ENCODE measurements around the gene SIAH1. TPM values are rescaled to one million over a fixed set of nuclear protein-coding genes. Genes with fewer than 3 reads are reported as not detected.
A peak's percentile ranks its signal among the peaks of the same experiment; 100 is the strongest.

Gene SIAH1
- total and polyA plus RNA-seq, 9 of the 15 experiments (the other 6 are each of a cell fraction or from before 2014, with no cell fraction given) = 4.1 to 14.3 (median 12.5) TPM

DNA sequence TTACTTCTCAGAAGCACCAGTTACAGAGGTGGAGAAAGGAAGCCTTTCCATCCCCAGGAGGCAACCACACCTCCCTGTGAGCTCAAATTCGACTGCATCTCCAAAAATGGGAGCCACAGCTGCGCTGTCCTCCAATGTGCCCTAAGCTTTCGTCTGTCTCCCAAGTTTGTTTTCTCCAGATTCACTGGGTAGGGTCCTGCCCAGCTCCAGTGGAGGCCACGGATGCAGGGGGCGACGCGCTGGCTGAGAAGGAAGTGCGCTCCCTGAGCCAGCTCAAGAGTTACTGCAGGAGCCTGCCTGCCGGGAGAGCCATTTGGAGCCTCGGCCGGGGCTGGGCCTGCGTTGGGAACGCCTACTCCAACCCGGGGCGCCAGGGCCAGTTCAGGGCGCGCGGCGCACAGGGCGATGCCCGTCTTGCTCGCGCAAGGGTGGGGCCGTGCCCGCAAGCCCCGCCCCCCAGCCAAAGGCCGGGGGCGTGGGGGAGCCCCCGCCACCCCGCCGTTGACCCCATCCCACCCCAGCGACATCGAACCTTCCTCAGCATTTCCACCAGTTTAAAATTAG is 19.5 kb downstream of the SIAH1 start (continued):
- TF ChIP-seq, protein P1, sequence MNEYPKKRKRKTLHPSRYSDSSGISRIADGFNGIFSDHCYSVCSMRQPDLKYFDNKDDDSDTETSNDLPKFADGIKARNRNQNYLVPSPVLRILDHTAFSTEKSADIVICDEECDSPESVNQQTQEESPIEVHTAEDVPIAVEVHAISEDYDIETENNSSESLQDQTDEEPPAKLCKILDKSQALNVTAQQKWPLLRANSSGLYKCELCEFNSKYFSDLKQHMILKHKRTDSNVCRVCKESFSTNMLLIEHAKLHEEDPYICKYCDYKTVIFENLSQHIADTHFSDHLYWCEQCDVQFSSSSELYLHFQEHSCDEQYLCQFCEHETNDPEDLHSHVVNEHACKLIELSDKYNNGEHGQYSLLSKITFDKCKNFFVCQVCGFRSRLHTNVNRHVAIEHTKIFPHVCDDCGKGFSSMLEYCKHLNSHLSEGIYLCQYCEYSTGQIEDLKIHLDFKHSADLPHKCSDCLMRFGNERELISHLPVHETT (CRISPR knock-in tag; conservative IDR thresholded peaks at IDR 0.05 in 1 of 2, IDR thresholded peaks at IDR 0.05 in 1 of 2) = no peak
- TF ChIP-seq ZNF780A (CRISPR knock-in tag; IDR thresholded peaks at IDR 0.05) (no peak), HLTF (IDR thresholded peaks at IDR 0.05) (no peak), ZNF707 (CRISPR knock-in tag; conservative IDR thresholded peaks at IDR 0.05) (no peak), ZNF778 (CRISPR knock-in tag; IDR thresholded peaks at IDR 0.05) (no peak), RAD21 (CRISPR knock-in tag; conservative IDR thresholded peaks at IDR 0.05 in 1 of 2, IDR thresholded peaks at IDR 0.05 in 1 of 2) (no peak), U2AF1 (optimal IDR thresholded peaks at IDR 0.05; ENCODE audit: low read depth, low read length) (no peak), POLR2G (IDR thresholded peaks at IDR 0.05; ENCODE audit: low read depth, low read length) (peak; percentile 98), RBM14 (IDR thresholded peaks at IDR 0.05; ENCODE audit: borderline replicate concordance, insufficient read depth, low read depth, low read length) (no peak), TEAD2 (tag; IDR thresholded peaks at IDR 0.05) (no peak), ATF7 (IDR thresholded peaks at IDR 0.05) (no peak), CBX8 (IDR thresholded peaks at IDR 0.05; ENCODE audit: borderline replicate concordance, extremely low read depth, low read depth, low read length, poor library complexity, severe bottlenecking) (no peak), ZNF395 (CRISPR knock-in tag; IDR thresholded peaks at IDR 0.05) (no peak), TCF7L2 (IDR thresholded peaks at IDR 0.05; ENCODE audit: low read depth, low read length) (no peak), ZNF644 (tag; IDR thresholded peaks at IDR 0.05; ENCODE audit: low read depth) (no peak), FOXA1 (IDR thresholded peaks at IDR 0.05; ENCODE audit: borderline replicate concordance) (no peak), SREBF1 (IDR thresholded peaks at IDR 0.05; ENCODE audit: borderline replicate concordance, low read depth, low read length) (no peak), TAF1 (IDR thresholded peaks at IDR 0.05; ENCODE audit: control insufficient read depth, extremely low read depth, insufficient read depth, low read length, severe bottlenecking) (peak; percentile 58), ZNF175 (CRISPR knock-in tag; IDR thresholded peaks at IDR 0.05; ENCODE audit: low read depth) (no peak)
- TF ChIP-seq, protein P2, sequence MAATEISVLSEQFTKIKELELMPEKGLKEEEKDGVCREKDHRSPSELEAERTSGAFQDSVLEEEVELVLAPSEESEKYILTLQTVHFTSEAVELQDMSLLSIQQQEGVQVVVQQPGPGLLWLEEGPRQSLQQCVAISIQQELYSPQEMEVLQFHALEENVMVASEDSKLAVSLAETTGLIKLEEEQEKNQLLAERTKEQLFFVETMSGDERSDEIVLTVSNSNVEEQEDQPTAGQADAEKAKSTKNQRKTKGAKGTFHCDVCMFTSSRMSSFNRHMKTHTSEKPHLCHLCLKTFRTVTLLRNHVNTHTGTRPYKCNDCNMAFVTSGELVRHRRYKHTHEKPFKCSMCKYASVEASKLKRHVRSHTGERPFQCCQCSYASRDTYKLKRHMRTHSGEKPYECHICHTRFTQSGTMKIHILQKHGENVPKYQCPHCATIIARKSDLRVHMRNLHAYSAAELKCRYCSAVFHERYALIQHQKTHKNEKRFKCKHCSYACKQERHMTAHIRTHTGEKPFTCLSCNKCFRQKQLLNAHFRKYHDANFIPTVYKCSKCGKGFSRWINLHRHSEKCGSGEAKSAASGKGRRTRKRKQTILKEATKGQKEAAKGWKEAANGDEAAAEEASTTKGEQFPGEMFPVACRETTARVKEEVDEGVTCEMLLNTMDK (IDR thresholded peaks at IDR 0.05; ENCODE audit: borderline replicate concordance, insufficient read depth, low read depth, low read length, poor library complexity, severe bottlenecking) = no peak
- TF ChIP-seq, protein P3, sequence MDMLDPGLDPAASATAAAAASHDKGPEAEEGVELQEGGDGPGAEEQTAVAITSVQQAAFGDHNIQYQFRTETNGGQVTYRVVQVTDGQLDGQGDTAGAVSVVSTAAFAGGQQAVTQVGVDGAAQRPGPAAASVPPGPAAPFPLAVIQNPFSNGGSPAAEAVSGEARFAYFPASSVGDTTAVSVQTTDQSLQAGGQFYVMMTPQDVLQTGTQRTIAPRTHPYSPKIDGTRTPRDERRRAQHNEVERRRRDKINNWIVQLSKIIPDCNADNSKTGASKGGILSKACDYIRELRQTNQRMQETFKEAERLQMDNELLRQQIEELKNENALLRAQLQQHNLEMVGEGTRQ (CRISPR knock-in tag; IDR thresholded peaks at IDR 0.05) = no peak

All from K562 (cell line).